PC-9 (cell line): ENCODE measurements around the gene LHX8. TPM values are rescaled to one million over a fixed set of nuclear protein-coding genes. Genes with fewer than 3 reads are reported as not detected.

Source experiments
- BruUV-seq: library from RNA; stranded (reverse); fragments of 400-500 nt; replicated peaks from 2 replicates; lab custom pipeline; 2021; lab: Mats Ljungman, UMichigan
- CTCF ChIA-PET: fragments of 300-600 bp; sonication (Branson Sonifier 250); formaldehyde crosslinking; loops from one replicate; lab custom pipeline; 2022; ENCODE audit warnings: antibody characterized with exemption; lab: Charles Lee
- POLR2A ChIA-PET: fragments of 300-600 bp; sonication (Branson Sonifier 250); formaldehyde crosslinking; loops from one replicate; lab custom pipeline; 2022; ENCODE audit warnings: antibody characterized with exemption; ENCODE audit not compliant: unreplicated experiment; lab: Charles Lee
- DNase-seq, 2 experiments: peaks; one replicate each; pipeline versions ENCODE4 v3.0.0 to v3.0.0-alpha.2; 2015 to 2022; ENCODE audit warnings: mixed read lengths in 1 of 2
- H2AFZ ChIP-seq: fragments of 200-600 bp; sonication (generic); 2 replicates; pipeline ENCODE4 v1.8.1; 2017; ENCODE audit warnings: antibody characterized with exemption
- H3F3A ChIP-seq: fragments of 200-600 bp; sonication (generic); 2 replicates; pipeline ENCODE4 v1.8.1; 2017; ENCODE audit warnings: antibody characterized with exemption, mild to moderate bottlenecking, low read depth; ENCODE audit not compliant: insufficient read depth
- H3K27ac ChIP-seq: fragments of 200-600 bp; sonication (generic); 2 replicates; pipeline ENCODE4 v1.6.1; 2016; ENCODE audit warnings: mixed run types
- H3K27me3 ChIP-seq: fragments of 200-600 bp; sonication (generic); 2 replicates; pipeline ENCODE4 v1.6.1; 2016; ENCODE audit warnings: low read depth, mixed run types; ENCODE audit not compliant: insufficient read depth
- H3K36me3 ChIP-seq: fragments of 200-600 bp; sonication (generic); 2 replicates; pipeline ENCODE4 v1.6.1; 2016; ENCODE audit warnings: low read depth, mixed run types
- H3K4me1 ChIP-seq: fragments of 200-600 bp; sonication (generic); replicated peaks from 2 replicates; pipeline ENCODE4 v1.6.1; 2016; ENCODE audit warnings: mixed run types; ENCODE audit not compliant: insufficient read depth
- H3K4me2 ChIP-seq: fragments of 200-600 bp; sonication (generic); 2 replicates; pipeline ENCODE4 v1.6.1; 2017; ENCODE audit warnings: mixed run types
- H3K4me3 ChIP-seq: fragments of 200-600 bp; sonication (generic); 2 replicates; pipeline ENCODE4 v1.6.1; 2016; ENCODE audit warnings: mixed run types
- H3K79me2 ChIP-seq: fragments of 200-600 bp; sonication (generic); 2 replicates; pipeline ENCODE4 v1.6.1; 2017; ENCODE audit warnings: low read depth, mixed run types
- H3K9me2 ChIP-seq: fragments of 200-600 bp; sonication (generic); 2 replicates; pipeline ENCODE4 v1.8.1; 2017; ENCODE audit warnings: mild to moderate bottlenecking; ENCODE audit not compliant: insufficient read depth
- H3K9me3 ChIP-seq: fragments of 200-600 bp; sonication (generic); 2 replicates; pipeline ENCODE4 v1.8.1; 2016; ENCODE audit warnings: low read depth; ENCODE audit not compliant: insufficient read depth
- H4K20me1 ChIP-seq: fragments of 200-600 bp; sonication (generic); 2 replicates; pipeline ENCODE4 v1.8.1; 2017; ENCODE audit not compliant: insufficient read depth
- CTCF ChIP-seq: fragments of 200-600 bp; sonication (generic); conservative IDR thresholded peaks from 2 replicates; pipeline ENCODE4 v1.6.1; 2017; ENCODE audit warnings: mixed run types, antibody characterized with exemption, mild to moderate bottlenecking, moderate library complexity
- EZH2 ChIP-seq: fragments of 200-600 bp; sonication (generic); IDR thresholded peaks from 2 replicates; pipeline ENCODE4 v1.8.0; 2017; ENCODE audit warnings: antibody characterized with exemption, low read depth
- intact Hi-C: fragments of 100-400 bp; cut with micrococcal nuclease; formaldehyde crosslinking; loops from one replicate; pipeline ENCODE4 v1.10.0; 2022; ENCODE audit not compliant: unreplicated experiment
- total RNA-seq: library from RNA; stranded (reverse); gene quantifications from 2 replicates; pipeline ENCODE4 v1.2.3, GENCODE V29; 2021

Gene LHX8
- total RNA-seq, 1 experiment from 2014 or later: not detected

- BruUV-seq: no TSS peak
- no peak for TF ChIP-seq EZH2
- TF ChIP-seq CTCF: no peak
- DNase-seq: no peak
Observed at GRCh38 chr1:75135573-75136194, 1.5 kb downstream of the LHX8 start.

GRCh38 chr1:75136195-75136815, 2.1 kb downstream of the LHX8 start:
- no peaks in the 10 kb centered on the region for H3K79me2 ChIP-seq
- no peak overlapping the region for H2AFZ ChIP-seq
- intact Hi-C loops: no loop called here
- POLR2A ChIA-PET: no interaction called here
- H3K9me3 ChIP-seq: no peaks in the 10 kb centered on the region
- H4K20me1 ChIP-seq: no peaks in the 10 kb centered on the region
- H3K4me1 ChIP-seq: no peaks in the 10 kb centered on the region
- BruUV-seq: no TSS peak
- no peak overlapping the region for H3K27ac ChIP-seq
- H3F3A ChIP-seq: no peaks in the 10 kb centered on the region
- no peak overlapping the region for H3K4me2 ChIP-seq
- H3K9me2 ChIP-seq: no peaks in the 10 kb centered on the region
- no peaks in the 10 kb centered on the region; the same call in 1 of the 2 replicates for H3K27me3 ChIP-seq
- CTCF ChIA-PET: no interaction called here
- no peak for TF ChIP-seq EZH2
- TF ChIP-seq CTCF: no peak
- no peak overlapping the region for H3K4me3 ChIP-seq
- no peak for DNase-seq
- no peaks in the 10 kb centered on the region for H3K36me3 ChIP-seq

More at GRCh38 chr1:75135573-75136194, 1.5 kb downstream of the LHX8 start:
- no peaks in the 10 kb centered on the region for H4K20me1 ChIP-seq
- H3K4me3 ChIP-seq: no peak overlapping the region
- CTCF ChIA-PET: no interaction called here
- no peaks in the 10 kb centered on the region for H3K79me2 ChIP-seq
- no peaks in the 10 kb centered on the region for H3F3A ChIP-seq
- no peak overlapping the region for H2AFZ ChIP-seq
- no peaks in the 10 kb centered on the region for H3K9me3 ChIP-seq
- H3K9me2 ChIP-seq: no peaks in the 10 kb centered on the region
- no peaks in the 10 kb centered on the region; the same call in 1 of the 2 replicates for H3K27me3 ChIP-seq
- no peak overlapping the region for H3K27ac ChIP-seq
- H3K4me2 ChIP-seq: no peak overlapping the region
- POLR2A ChIA-PET: no interaction called here
- intact Hi-C loops: no loop called here
- H3K4me1 ChIP-seq: no peaks in the 10 kb centered on the region
- no peaks in the 10 kb centered on the region for H3K36me3 ChIP-seq

GRCh38 chr1:75136921-75137641, 2.9 kb downstream of the LHX8 start:
- Histone ChIP-seq H3K79me2 (no peaks in the 10 kb centered on the region), H4K20me1 (no peaks in the 10 kb centered on the region), H3K27me3 (no peaks in the 10 kb centered on the region; the same call in 1 of the 2 replicates), H3K36me3 (no peaks in the 10 kb centered on the region), H3K9me3 (no peaks in the 10 kb centered on the region), H3K9me2 (no peaks in the 10 kb centered on the region), H3F3A (no peaks in the 10 kb centered on the region), H2AFZ (no peak overlapping the region), H3K4me1 (no peaks in the 10 kb centered on the region), H3K27ac (no peak overlapping the region), H3K4me2 (no peak overlapping the region), H3K4me3 (no peak overlapping the region)
- ChIA-PET CTCF (no interaction called here), POLR2A (no interaction called here)
- intact Hi-C loops: no loop called here
- BruUV-seq: no TSS peak
- TF ChIP-seq EZH2 (no peak), CTCF (no peak)
- no peak for DNase-seq
